ENCODE data around the gene CTDSPL.

Gene CTDSPL

GRCh38 chr3:37898424-37898823 lies 36.7 kb downstream of the CTDSPL start:
- CTCF ChIA-PET = interaction anchor here (1.1 to 6.0 kb wide), 8 partner anchors 9 to 76 kb away, joined by 3 to 51 read pairs (median 4); no protein-coding TSS in a partner anchor
- DNase-seq = no peak
- Histone ChIP-seq H3K4me3 (ENCODE audit: control insufficient read depth in 1 of 7, extremely low read depth in 1 of 7, insufficient read depth in 4 of 7, low read depth in 2 of 7, low read length in 6 of 7) (peak overlapping the region in 1 of 7 experiments; percentile 51), H3K4me1 (ENCODE audit: control extremely low read depth in 1 of 4, control insufficient read depth in 4 of 4, insufficient read depth in 4 of 4, low read length in 3 of 4) (peaks cover 23 to 85% (median 51%) of the 10 kb centered on the region in 4 experiments), H3K27me3 (replicated peaks in 2 of 5; ENCODE audit: control insufficient read depth in 4 of 5, insufficient read depth in 5 of 5, low read length in 4 of 5) (no peaks in the 10 kb centered on the region), H3K9me3 (ENCODE audit: control extremely low read depth in 1 of 5, control insufficient read depth in 4 of 5, insufficient read depth in 2 of 5, low read depth in 1 of 5, low read length in 4 of 5) (no peaks in the 10 kb centered on the region), H3K27ac (ENCODE audit: insufficient read depth in 1 of 2, low read depth in 1 of 2, low read length in 2 of 2, poor library complexity in 1 of 2, severe bottlenecking in 2 of 2) (peak overlapping the region; percentile 83 to 90), H3K36me3 (ENCODE audit: control insufficient read depth in 4 of 4, insufficient read depth in 4 of 4, low read length in 3 of 4) (no peaks in the 10 kb centered on the region)
- WGBS (ENCODE audit: insufficient coverage) = no CpG with 5 or more reads among the region's 3 CpGs
- POLR2A ChIA-PET = no interaction called here

- WGBS (ENCODE audit: insufficient coverage) = 3% methylated on average over 3 of the region's 3 CpGs
- peak in 2 of 3 donors; percentile 90 to 92 for DNase-seq
- Histone ChIP-seq H3K4me3 (ENCODE audit: control insufficient read depth in 1 of 7, extremely low read depth in 1 of 7, insufficient read depth in 4 of 7, low read depth in 2 of 7, low read length in 6 of 7) (peak overlapping the region in 1 of 7 experiments; percentile 29), H3K27ac (ENCODE audit: insufficient read depth in 1 of 2, low read depth in 1 of 2, low read length in 2 of 2, poor library complexity in 1 of 2, severe bottlenecking in 2 of 2) (peak overlapping the region; percentile 77 to 90), H3K4me1 (ENCODE audit: control extremely low read depth in 1 of 4, control insufficient read depth in 4 of 4, insufficient read depth in 4 of 4, low read length in 3 of 4) (peaks cover 22 to 91% (median 52%) of the 10 kb centered on the region in 4 experiments), H3K36me3 (ENCODE audit: control insufficient read depth in 4 of 4, insufficient read depth in 4 of 4, low read length in 3 of 4) (no peaks in the 10 kb centered on the region), H3K9me3 (ENCODE audit: control extremely low read depth in 1 of 5, control insufficient read depth in 4 of 5, insufficient read depth in 2 of 5, low read depth in 1 of 5, low read length in 4 of 5) (no peaks in the 10 kb centered on the region), H3K27me3 (replicated peaks in 2 of 5; ENCODE audit: control insufficient read depth in 4 of 5, insufficient read depth in 5 of 5, low read length in 4 of 5) (no peaks in the 10 kb centered on the region)
- POLR2A ChIA-PET = interaction anchor here (1.1 kb wide), 1 partner anchor 37 kb away, joined by 5 read pairs; no protein-coding TSS in a partner anchor
- CTCF ChIA-PET = interaction anchor here (0.8 to 6.0 kb wide), 14 partner anchors 10 to 68 kb away, joined by 3 to 51 read pairs (median 4); no protein-coding TSS in a partner anchor
These were observed 37.5 kb downstream of the CTDSPL start for GRCh38 chr3:37899101-37899707.

DNA sequence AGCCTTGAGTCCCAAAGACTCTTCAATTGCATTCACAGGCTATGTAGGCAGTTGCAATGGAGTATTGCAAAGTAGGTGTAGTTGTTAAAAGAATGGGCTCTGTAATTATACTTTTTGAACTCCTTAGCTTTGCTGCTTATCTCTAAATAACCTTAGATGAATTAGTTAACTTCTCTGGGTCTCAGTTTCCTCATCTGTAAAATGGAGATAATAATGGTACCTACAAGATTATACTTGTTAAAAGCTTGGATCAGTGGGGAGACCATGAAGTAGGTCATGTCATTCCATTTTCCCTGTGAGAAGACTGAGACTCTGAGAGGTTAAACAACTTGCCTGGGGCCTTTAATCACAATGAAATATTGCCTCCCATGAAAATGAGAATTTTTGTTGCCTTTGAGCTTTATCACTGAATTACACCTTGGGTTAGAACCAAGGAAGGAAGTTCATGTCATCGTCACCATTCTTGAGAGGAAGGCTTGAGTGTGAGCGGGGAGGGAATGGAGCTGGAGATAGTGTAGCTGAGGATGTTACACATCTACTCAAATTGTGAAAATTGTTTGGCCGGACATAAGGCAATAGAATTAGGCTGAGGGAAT lies 38.1 kb downstream of the CTDSPL start:
- POLR2A ChIA-PET = interaction anchor here (1.1 kb wide), 2 partner anchors 38 to 54 kb away, joined by 3 to 5 read pairs; no protein-coding TSS in a partner anchor
- 0% methylated on average over 1 of the region's 3 CpGs for WGBS (ENCODE audit: insufficient coverage)
- CTCF ChIA-PET = interaction anchor here (0.7 to 6.0 kb wide), 18 partner anchors 9 to 86 kb away, joined by 3 to 51 read pairs (median 4); no protein-coding TSS in a partner anchor
- H3K27me3 ChIP-seq (replicated peaks in 2 of 5; ENCODE audit: control insufficient read depth in 4 of 5, insufficient read depth in 5 of 5, low read length in 4 of 5) = no peaks in the 10 kb centered on the region
- peak; percentile 91 to 97 (median 94) for DNase-seq
- H3K4me3 ChIP-seq (ENCODE audit: control insufficient read depth in 1 of 7, extremely low read depth in 1 of 7, insufficient read depth in 4 of 7, low read depth in 2 of 7, low read length in 6 of 7) = peak overlapping the region in 1 of 7 experiments; percentile 29
- peak overlapping the region; percentile 77 to 90 for H3K27ac ChIP-seq (ENCODE audit: insufficient read depth in 1 of 2, low read depth in 1 of 2, low read length in 2 of 2, poor library complexity in 1 of 2, severe bottlenecking in 2 of 2)
- no peaks in the 10 kb centered on the region for H3K36me3 ChIP-seq (ENCODE audit: control insufficient read depth in 4 of 4, insufficient read depth in 4 of 4, low read length in 3 of 4)
- no peaks in the 10 kb centered on the region for H3K9me3 ChIP-seq (ENCODE audit: control extremely low read depth in 1 of 5, control insufficient read depth in 4 of 5, insufficient read depth in 2 of 5, low read depth in 1 of 5, low read length in 4 of 5)
- H3K4me1 ChIP-seq (ENCODE audit: control extremely low read depth in 1 of 4, control insufficient read depth in 4 of 4, insufficient read depth in 4 of 4, low read length in 3 of 4) = peaks cover 24 to 97% (median 56%) of the 10 kb centered on the region in 4 experiments

DNA sequence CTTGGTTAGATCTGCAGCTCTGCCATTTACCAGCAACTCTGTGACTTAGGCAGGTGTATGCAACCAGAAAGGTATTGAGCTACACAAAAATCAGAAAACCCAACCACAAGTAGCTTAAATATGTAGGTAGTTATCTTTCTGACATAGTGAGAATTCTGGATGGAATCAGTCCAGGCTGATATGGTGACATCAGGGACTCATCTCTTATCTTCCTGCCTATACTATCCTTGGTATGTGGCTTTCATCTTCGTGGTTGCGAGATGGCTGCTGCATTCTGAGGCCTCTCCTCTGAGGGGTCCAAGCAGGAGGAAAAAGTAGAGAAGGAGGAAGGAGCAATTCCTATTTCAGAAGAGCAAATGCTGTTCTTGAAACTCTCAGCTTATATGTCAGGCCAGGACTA lies 40.0 kb downstream of the CTDSPL start:
- H3K27me3 ChIP-seq (replicated peaks in 2 of 5; ENCODE audit: control insufficient read depth in 4 of 5, insufficient read depth in 5 of 5, low read length in 4 of 5) = no peaks in the 10 kb centered on the region
- ChIA-PET CTCF (interaction anchor here (0.9 to 12.4 kb wide), 9 partner anchors 9 to 73 kb away, joined by 3 to 102 read pairs (median 3); no protein-coding TSS in a partner anchor), POLR2A (no interaction called here)
- H3K27ac ChIP-seq (ENCODE audit: insufficient read depth in 1 of 2, low read depth in 1 of 2, low read length in 2 of 2, poor library complexity in 1 of 2, severe bottlenecking in 2 of 2) = no peak overlapping the region
- 92% methylated on average over 2 of the region's 2 CpGs for WGBS (ENCODE audit: insufficient coverage)
- H3K9me3 ChIP-seq (ENCODE audit: control extremely low read depth in 1 of 5, control insufficient read depth in 4 of 5, insufficient read depth in 2 of 5, low read depth in 1 of 5, low read length in 4 of 5) = no peaks in the 10 kb centered on the region
- no peak for DNase-seq
- H3K4me1 ChIP-seq (ENCODE audit: control extremely low read depth in 1 of 4, control insufficient read depth in 4 of 4, insufficient read depth in 4 of 4, low read length in 3 of 4) = peaks cover 24 to 100% (median 70%) of the 10 kb centered on the region in 4 experiments
- no peaks in the 10 kb centered on the region for H3K36me3 ChIP-seq (ENCODE audit: control insufficient read depth in 4 of 4, insufficient read depth in 4 of 4, low read length in 3 of 4)
- no peak overlapping the region for H3K4me3 ChIP-seq (ENCODE audit: control insufficient read depth in 1 of 7, extremely low read depth in 1 of 7, insufficient read depth in 4 of 7, low read depth in 2 of 7, low read length in 6 of 7)

DNA sequence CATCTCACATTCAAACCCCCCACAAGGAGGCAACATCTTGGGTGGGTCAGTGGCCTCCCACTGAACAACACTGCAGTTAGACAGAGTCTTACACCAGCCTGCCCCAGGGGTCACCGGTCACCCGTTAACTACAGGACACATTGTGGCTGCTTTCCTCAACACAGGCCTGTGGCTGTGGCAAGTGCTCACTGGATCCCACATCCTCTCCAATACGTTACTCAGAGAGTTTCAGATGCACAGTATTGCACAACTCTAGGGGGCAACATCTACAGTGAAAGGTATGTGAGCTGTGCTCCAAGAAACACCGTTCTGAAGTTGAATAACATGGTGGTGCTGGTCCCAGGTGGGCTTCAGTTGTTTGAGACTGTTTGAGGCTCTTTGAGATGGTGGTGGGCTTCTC lies 41.0 kb downstream of the CTDSPL start:
- H3K4me1 ChIP-seq (ENCODE audit: control extremely low read depth in 1 of 4, control insufficient read depth in 4 of 4, insufficient read depth in 4 of 4, low read length in 3 of 4) = peaks cover 31 to 100% (median 74%) of the 10 kb centered on the region in 4 experiments
- ChIA-PET CTCF (interaction anchor here (0.8 to 12.4 kb wide), 10 partner anchors 8 to 72 kb away, joined by 3 to 102 read pairs (median 4); no protein-coding TSS in a partner anchor), POLR2A (interaction anchor here (0.5 kb wide), 1 partner anchor 1213 kb away, joined by 7 read pairs; no protein-coding TSS in a partner anchor)
- peak overlapping the region in 2 of 7 experiments; percentile 17 to 21 for H3K4me3 ChIP-seq (ENCODE audit: control insufficient read depth in 1 of 7, extremely low read depth in 1 of 7, insufficient read depth in 4 of 7, low read depth in 2 of 7, low read length in 6 of 7)
- peak in 1 of 3 donors; percentile 55 for DNase-seq
- H3K27ac ChIP-seq (ENCODE audit: insufficient read depth in 1 of 2, low read depth in 1 of 2, low read length in 2 of 2, poor library complexity in 1 of 2, severe bottlenecking in 2 of 2) = no peak overlapping the region
- H3K27me3 ChIP-seq (replicated peaks in 2 of 5; ENCODE audit: control insufficient read depth in 4 of 5, insufficient read depth in 5 of 5, low read length in 4 of 5) = no peaks in the 10 kb centered on the region
- WGBS (ENCODE audit: insufficient coverage) = 56% methylated on average over 3 of the region's 4 CpGs
- H3K9me3 ChIP-seq (ENCODE audit: control extremely low read depth in 1 of 5, control insufficient read depth in 4 of 5, insufficient read depth in 2 of 5, low read depth in 1 of 5, low read length in 4 of 5) = no peaks in the 10 kb centered on the region
- H3K36me3 ChIP-seq (ENCODE audit: control insufficient read depth in 4 of 4, insufficient read depth in 4 of 4, low read length in 3 of 4) = no peaks in the 10 kb centered on the region

GRCh38 chr3:37903320-37903719 lies 41.6 kb downstream of the CTDSPL start:
- WGBS (ENCODE audit: insufficient coverage) = 86% methylated on average over 2 of the region's 2 CpGs
- H3K27me3 ChIP-seq (replicated peaks in 2 of 5; ENCODE audit: control insufficient read depth in 4 of 5, insufficient read depth in 5 of 5, low read length in 4 of 5) = no peaks in the 10 kb centered on the region
- peak overlapping the region in 1 of 2 experiments; percentile 35 for H3K27ac ChIP-seq (ENCODE audit: insufficient read depth in 1 of 2, low read depth in 1 of 2, low read length in 2 of 2, poor library complexity in 1 of 2, severe bottlenecking in 2 of 2)
- no peak overlapping the region for H3K4me3 ChIP-seq (ENCODE audit: control insufficient read depth in 1 of 7, extremely low read depth in 1 of 7, insufficient read depth in 4 of 7, low read depth in 2 of 7, low read length in 6 of 7)
- H3K4me1 ChIP-seq (ENCODE audit: control extremely low read depth in 1 of 4, control insufficient read depth in 4 of 4, insufficient read depth in 4 of 4, low read length in 3 of 4) = peaks cover 34 to 100% (median 77%) of the 10 kb centered on the region in 4 experiments
- H3K9me3 ChIP-seq (ENCODE audit: control extremely low read depth in 1 of 5, control insufficient read depth in 4 of 5, insufficient read depth in 2 of 5, low read depth in 1 of 5, low read length in 4 of 5) = no peaks in the 10 kb centered on the region
- no peaks in the 10 kb centered on the region for H3K36me3 ChIP-seq (ENCODE audit: control insufficient read depth in 4 of 4, insufficient read depth in 4 of 4, low read length in 3 of 4)
- DNase-seq = no peak
- CTCF ChIA-PET = interaction anchor here (0.8 to 12.4 kb wide), 9 partner anchors 9 to 65 kb away, joined by 3 to 102 read pairs (median 4); no protein-coding TSS in a partner anchor
- POLR2A ChIA-PET = no interaction called here

Measured in common myeloid progenitor, CD34-positive (primary cell).